ENCODE data around the gene FDX2. TPM values are rescaled to one million over a fixed set of nuclear protein-coding genes. Genes with fewer than 3 reads are reported as not detected.

FDX2 gene
- total RNA-seq, 1 donor from 2014 or later: 13.9 TPM

Other genes starting within 250 kb of the FDX2 start
- 12.9 and 20.4 TPM in 2 replicates for gene SHFL, start 229.7 kb downstream of the FDX2 start, total RNA-seq
- gene ANGPTL6, start 213.3 kb downstream of the FDX2 start, total RNA-seq: 0.20 and 0.22 TPM in 2 replicates
- 12.6 and 23.0 TPM in 2 replicates for gene PPAN, start 209.7 kb downstream of the FDX2 start, total RNA-seq
- 1.1 and 1.8 TPM in 2 replicates for gene P2RY11, start 204.3 kb downstream of the FDX2 start, total RNA-seq
- gene EIF3G, start 196.1 kb downstream of the FDX2 start, total RNA-seq: 228 and 274 TPM in 2 replicates
- 14.9 and 15.3 TPM in 2 replicates for gene DNMT1, start 121.1 kb downstream of the FDX2 start, total RNA-seq
- 0.20 and 0.44 TPM in 2 replicates for gene S1PR2, start 84.7 kb downstream of the FDX2 start, total RNA-seq
- gene MRPL4, start 63.8 kb downstream of the FDX2 start, total RNA-seq: 12.9 and 13.5 TPM in 2 replicates
- 8.3 and 8.5 TPM in 2 replicates for gene ICAM1, start 44.9 kb downstream of the FDX2 start, total RNA-seq
- 0.22 TPM in 1 of 2 replicates, not detected in the other for gene ICAM4, start 29.1 kb downstream of the FDX2 start, total RNA-seq
- under 0.01 TPM in 1 of 2 replicates, not detected in the other for gene ICAM5, start 26.1 kb downstream of the FDX2 start, total RNA-seq
- 0.22 and 0.40 TPM in 2 replicates for gene ZGLP1, start 6.2 kb downstream of the FDX2 start, total RNA-seq
- gene RAVER1, start 17.5 kb upstream of the FDX2 start, total RNA-seq: 5.4 and 6.2 TPM in 2 replicates
- 7.8 and 8.7 TPM in 2 replicates for gene ICAM3, start 23.6 kb upstream of the FDX2 start, total RNA-seq
- 41.2 and 74.0 TPM in 2 replicates for gene TYK2, start 64.6 kb upstream of the FDX2 start, total RNA-seq
- gene CDC37, start 87.5 kb upstream of the FDX2 start, total RNA-seq: 198 and 235 TPM in 2 replicates
- gene PDE4A, start 104.5 kb upstream of the FDX2 start, total RNA-seq: 1.3 and 1.8 TPM in 2 replicates
- gene KEAP1, start 187.3 kb upstream of the FDX2 start, total RNA-seq: 61.9 and 87.7 TPM in 2 replicates
- gene S1PR5, start 201.4 kb upstream of the FDX2 start, total RNA-seq: under 0.01 TPM in 2 replicates
- 5.0 and 7.0 TPM in 2 replicates for gene ATG4D, start 227.9 kb upstream of the FDX2 start, total RNA-seq
- 4.1 and 6.0 TPM in 2 replicates for gene KRI1, start 250.0 kb upstream of the FDX2 start, total RNA-seq

Data from lung microvascular endothelial cell (primary cell).